A549 (cell line): ENCODE measurements around the gene SORCS3. TPM values are rescaled to one million over a fixed set of nuclear protein-coding genes. Genes with fewer than 3 reads are reported as not detected.

Experiments
- ATAC-seq, 2 experiments: fragments of 200-7000 bp in 1 of 2; fragments of >200 bp in 1 of 2; cut with Nextera tagmentation in 1 of 2; cut with Tn5 transposase in 1 of 2; 3 replicates each; pipeline versions ENCODE4 v1.8.0 to v1.9.1; 2018 to 2020; ENCODE audit warnings: mild to moderate bottlenecking in 1 of 2, moderate library complexity in 1 of 2
- CTCF ChIA-PET: fragments of 300-600 bp; sonication (Branson Sonifier 250); formaldehyde crosslinking; extraction: SDS; loops from one replicate; lab custom pipeline; 2021; ENCODE audit warnings: antibody characterized with exemption, inconsistent platforms; lab: Yijun Ruan, JAX
- POLR2A ChIA-PET: fragments of 350-600 bp; formaldehyde crosslinking; extraction: SDS; loops from one replicate; lab custom pipeline; 2021; ENCODE audit warnings: antibody characterized with exemption, inconsistent platforms; lab: Yijun Ruan, JAX
- DNase-seq, 2 experiments: peaks; one replicate each; pipeline versions ENCODE4 v3.0.0 to v3.0.0-alpha.2; 2011 to 2016; ENCODE audit warnings: low read depth in 1 of 2, low spot score in 1 of 2
- FAIRE-seq: peaks from 2 replicates; lab custom pipeline; 2011; peaks lifted over from hg19 to GRCh38; lab: Jason Lieb, UNC
- H3K27ac ChIP-seq, 2 experiments: fragments of >200 bp; sonication (Bioruptor Twin); formaldehyde crosslinking; 3 replicates each; pipeline ENCODE4 v1.5.1; 2016 to 2017
- H3K4me1 ChIP-seq: fragments of >200 bp; sonication (Bioruptor Twin); formaldehyde crosslinking; 3 replicates; pipeline ENCODE4 v1.6.1; 2016
- H3K4me2 ChIP-seq: fragments of >200 bp; sonication (Bioruptor Twin); formaldehyde crosslinking; 3 replicates; pipeline ENCODE4 v1.6.1; 2016
- H3K4me3 ChIP-seq: fragments of >200 bp; sonication (Bioruptor Twin); formaldehyde crosslinking; 3 replicates; pipeline ENCODE4 v1.5.1; 2016
- H3K9me3 ChIP-seq: fragments of >200 bp; sonication (Bioruptor Twin); formaldehyde crosslinking; 3 replicates; pipeline ENCODE4 v1.6.1; 2016
- BCL3 ChIP-seq: fragments of >200 bp; sonication (Bioruptor Twin); formaldehyde crosslinking; IDR thresholded peaks from 3 replicates; pipeline ENCODE4 v1.6.1; 2016
- BHLHE40 ChIP-seq: IDR thresholded peaks from 2 replicates; pipeline ENCODE4 v1.6.1; 2012; ENCODE audit warnings: low read depth, low read length, inconsistent platforms
- CBX2 ChIP-seq: fragments of 200-600 bp; sonication (generic); IDR thresholded peaks from 2 replicates; pipeline ENCODE4 v1.6.1; 2016; ENCODE audit warnings: low read depth, mild to moderate bottlenecking, borderline replicate concordance
- CBX8 ChIP-seq: fragments of 200-600 bp; sonication (generic); IDR thresholded peaks from 2 replicates; pipeline ENCODE4 v1.6.1; 2016
- CEBPB ChIP-seq, 2 experiments: fragments of >200 bp in 1 of 2; sonication (Bioruptor Twin) in 1 of 2; formaldehyde crosslinking in 1 of 2; IDR thresholded peaks; 2 replicates each; pipeline ENCODE4 v1.6.1; 2012 to 2016
- CHD2 ChIP-seq: fragments of 150-350 bp; IDR thresholded peaks from 2 replicates; pipeline ENCODE4 v1.6.1; 2014; ENCODE audit warnings: low read length; ENCODE audit not compliant: partially characterized antibody
- CTCF ChIP-seq: fragments of >200 bp; sonication (Bioruptor Twin); formaldehyde crosslinking; IDR thresholded peaks from 3 replicates; pipeline ENCODE4 v1.5.1; 2016
- EHF ChIP-seq: fragments of 250-450 bp; sonication (Bioruptor Pico); IDR thresholded peaks from 2 replicates; pipeline ENCODE4 v1.5.0; 2020; ENCODE audit warnings: mild to moderate bottlenecking
- EHMT2 ChIP-seq: fragments of 200-600 bp; sonication (generic); IDR thresholded peaks from 2 replicates; pipeline ENCODE4 v1.6.1; 2016; ENCODE audit warnings: antibody characterized with exemption, low read depth, mild to moderate bottlenecking, moderate library complexity
- FOXS1 ChIP-seq: fragments of 250-450 bp; sonication (Bioruptor Pico); IDR thresholded peaks from 2 replicates; pipeline ENCODE4 v1.5.0; 2020; ENCODE audit warnings: mild to moderate bottlenecking, moderate library complexity
- HES2 ChIP-seq: fragments of >200 bp; sonication (Bioruptor Twin); formaldehyde crosslinking; IDR thresholded peaks from 2 replicates; pipeline ENCODE4 v1.6.1; 2016
- HOXA7 ChIP-seq: fragments of 250-450 bp; sonication (Bioruptor Pico); IDR thresholded peaks from 2 replicates; pipeline ENCODE4 v1.5.0; 2020; ENCODE audit warnings: mild to moderate bottlenecking, moderate library complexity
- HOXB13 ChIP-seq: fragments of 250-450 bp; sonication (Bioruptor Pico); IDR thresholded peaks from 2 replicates; pipeline ENCODE4 v1.5.0; 2020; ENCODE audit warnings: low read depth, mild to moderate bottlenecking, moderate library complexity
- KDM1A ChIP-seq: fragments of 200-600 bp; sonication (generic); IDR thresholded peaks from 2 replicates; pipeline ENCODE4 v1.6.1; 2016; ENCODE audit warnings: low read depth, mild to moderate bottlenecking
- KDM5A ChIP-seq: fragments of 200-600 bp; sonication (generic); IDR thresholded peaks from 2 replicates; pipeline ENCODE4 v1.6.1; 2016; ENCODE audit warnings: antibody characterized with exemption, mild to moderate bottlenecking
- MAFK ChIP-seq: fragments of 450-650 bp; IDR thresholded peaks from 2 replicates; pipeline ENCODE4 v1.6.1; 2014; ENCODE audit not compliant: partially characterized antibody
- MAX ChIP-seq: IDR thresholded peaks from 2 replicates; pipeline ENCODE4 v1.6.1; 2012
- MAZ ChIP-seq: fragments of 150-350 bp; IDR thresholded peaks from 2 replicates; pipeline ENCODE4 v1.6.1; 2014; ENCODE audit warnings: antibody characterized with exemption, low read depth, low read length, borderline replicate concordance
- NR3C1 ChIP-seq: fragments of >200 bp; sonication (Bioruptor Twin); formaldehyde crosslinking; IDR thresholded peaks from 3 replicates; pipeline ENCODE4 v1.6.1; 2017
- PHF8 ChIP-seq: fragments of 200-600 bp; sonication (generic); IDR thresholded peaks from 2 replicates; pipeline ENCODE4 v1.6.1; 2016; ENCODE audit warnings: low read depth, mild to moderate bottlenecking, antibody characterized with exemption, moderate library complexity, borderline replicate concordance
- POLR2A ChIP-seq: IDR thresholded peaks from 2 replicates; pipeline ENCODE4 v1.6.1; 2012; ENCODE audit warnings: mild to moderate bottlenecking, low read length
- RAD21 ChIP-seq, 2 experiments: fragments of >200 bp in 1 of 2; sonication (Bioruptor Twin) in 1 of 2; formaldehyde crosslinking in 1 of 2; IDR thresholded peaks in 1 of 2; conservative IDR thresholded peaks in 1 of 2; 2 replicates in 1 of 2; 3 replicates in 1 of 2; pipeline ENCODE4 v1.6.1; 2012 to 2018; ENCODE audit warnings: inconsistent platforms in 1 of 2
- RARB ChIP-seq: fragments of 250-450 bp; sonication (Bioruptor Pico); IDR thresholded peaks from 2 replicates; pipeline ENCODE4 v1.8.0; 2021; ENCODE audit warnings: mild to moderate bottlenecking, moderate library complexity
- RCOR1 ChIP-seq: fragments of 150-350 bp; IDR thresholded peaks from 2 replicates; pipeline ENCODE4 v1.6.1; 2014; ENCODE audit warnings: antibody characterized with exemption, low read length, low read depth
- RNF2 ChIP-seq: fragments of 200-600 bp; sonication (generic); IDR thresholded peaks from 2 replicates; pipeline ENCODE4 v1.6.1; 2016; ENCODE audit warnings: low read depth, mild to moderate bottlenecking, antibody characterized with exemption, moderate library complexity, borderline replicate concordance
- TP53 ChIP-seq: fragments of 250-450 bp; sonication (Bioruptor Pico); IDR thresholded peaks from 2 replicates; pipeline ENCODE4 v1.5.0; 2021; ENCODE audit warnings: mild to moderate bottlenecking, moderate library complexity
- USF2 ChIP-seq: fragments of 450-650 bp; IDR thresholded peaks from 2 replicates; pipeline ENCODE4 v1.6.1; 2014; ENCODE audit warnings: antibody characterized with exemption
- ZFP36 ChIP-seq: fragments of 450-650 bp; IDR thresholded peaks from 2 replicates; pipeline ENCODE4 v1.6.1; 2014; ENCODE audit warnings: borderline replicate concordance; ENCODE audit not compliant: partially characterized antibody
- ZSCAN20 ChIP-seq: fragments of 250-450 bp; sonication (Bioruptor Pico); IDR thresholded peaks from 2 replicates; pipeline ENCODE4 v1.8.0; 2022; ENCODE audit warnings: mild to moderate bottlenecking, moderate library complexity
- WGBS: methylation state at CpG from one replicate; pipeline ENCODE4 v1.1.6; 2017; ENCODE audit errors: missing lambda C conversion rate; 5-methylcytosine and 5-hydroxymethylcytosine counted together
- polyA plus RNA-seq, 4 experiments: library from polyadenylated mRNA; depleted of rRNA in 3 of 4; stranded (reverse); fragments of >200 nt; fragmentation: RNase III in 1 of 4; extraction: RNeasy Plus Mini Kit Qiagen cat#74134 plus additional on column Dnase treatment in 1 of 4; gene quantifications; 2 replicates in 3 of 4; 3 replicates in 1 of 4; pipeline ENCODE4 v1.2.3, GENCODE V29; 2011 to 2017

Gene SORCS3
- polyA plus RNA-seq, 2 of the 4 experiments (the other 2 are of a cell fraction), result not detected

GRCh38 chr10:105206616-105207015, 565.5 kb downstream of the SORCS3 start:
- FAIRE-seq, result no peak
- POLR2A ChIA-PET, result no interaction called here

GRCh38 chr10:105207476-105207995, 566.4 kb downstream of the SORCS3 start:
- CTCF ChIA-PET, result no interaction called here
- Histone ChIP-seq H3K9me3 (no peaks in the 10 kb centered on the region), H3K27ac (no peak overlapping the region), H3K4me3 (no peak overlapping the region), H3K4me1 (no peaks in the 10 kb centered on the region), H3K4me2 (no peak overlapping the region)
- no peak for ATAC-seq
- 2% methylated on average over 4 of the region's 4 CpGs for WGBS
- FAIRE-seq, result no peak
- TF ChIP-seq CBX8 (no peak), ZFP36 (no peak), HES2 (no peak), RARB (CRISPR knock-in tag) (no peak), TP53 (no peak), EHMT2 (no peak), KDM5A (no peak), USF2 (no peak), RCOR1 (no peak), EHF (no peak), RNF2 (no peak), PHF8 (no peak)
- POLR2A ChIA-PET, result no interaction called here
- DNase-seq, result no peak

More at GRCh38 chr10:105206616-105207015, 565.5 kb downstream of the SORCS3 start:
- H3K27ac ChIP-seq, result no peak overlapping the region
- no peak for ATAC-seq
- no peak for DNase-seq
- no peaks in the 10 kb centered on the region for H3K9me3 ChIP-seq
- CTCF ChIA-PET, result no interaction called here
- TF ChIP-seq CTCF, result no peak
- TF ChIP-seq NR3C1, result no peak
- TF ChIP-seq CBX2, result no peak
- TF ChIP-seq CEBPB (IDR thresholded peaks at IDR 0.05), result no peak
- TF ChIP-seq HOXA7 (CRISPR knock-in tag), result no peak
- TF ChIP-seq CHD2, result no peak
- no peak for TF ChIP-seq POLR2A
- TF ChIP-seq HOXB13 (CRISPR knock-in tag), result no peak
- no peak for TF ChIP-seq MAFK
- TF ChIP-seq KDM1A, result no peak
- no peak for TF ChIP-seq MAZ
- no peak for TF ChIP-seq KDM5A
- no peak for TF ChIP-seq MAX
- no peak for TF ChIP-seq FOXS1 (CRISPR knock-in tag)
- no peak for TF ChIP-seq BHLHE40
- no peak for TF ChIP-seq ZSCAN20 (CRISPR knock-in tag)
- no peak for TF ChIP-seq RAD21 (conservative IDR thresholded peaks at IDR 0.05 in 1 of 2, IDR thresholded peaks at IDR 0.05 in 1 of 2)
- TF ChIP-seq BCL3, result no peak
- H3K4me3 ChIP-seq, result no peak overlapping the region
- no peaks in the 10 kb centered on the region for H3K4me1 ChIP-seq
- H3K4me2 ChIP-seq, result no peak overlapping the region
